ENCODE measurements around the gene SVEP1.

- TF ChIP-seq MAX (IDR thresholded peaks at IDR 0.05; ENCODE audit: low read depth, low read length) (no peak), POLR2A (IDR thresholded peaks at IDR 0.05; ENCODE audit: extremely low read depth, insufficient read length) (no peak), CTCF (IDR thresholded peaks at IDR 0.05; ENCODE audit: low read depth, low read length) (no peak)
Measured at GRCh38 chr9:110440172-110440571, 139.4 kb downstream of the SVEP1 start.
